Loucy (cell line): ENCODE results near the gene PLPP1.
"Not testable (repeated sequence)": the region's sequence is repeated elsewhere in the genome, so short reads cannot be mapped to it uniquely, and the experiment has no call there.

Experiments
- H2AFZ ChIP-seq: fragments of 200-600 bp; sonication (generic); 2 replicates; pipeline ENCODE4 v1.6.0; 2016; ENCODE audit warnings: antibody characterized with exemption, mild to moderate bottlenecking, low read length, moderate library complexity
- H3F3A ChIP-seq: fragments of 200-600 bp; 2 replicates; pipeline ENCODE4 v1.6.0; 2016; ENCODE audit warnings: antibody characterized with exemption, low read depth, mild to moderate bottlenecking
- H3K27me3 ChIP-seq: fragments of 200-600 bp; sonication (generic); 2 replicates; pipeline ENCODE4 v1.6.1; 2014; ENCODE audit warnings: low read length, mild to moderate bottlenecking; ENCODE audit not compliant: insufficient read depth, poor library complexity, severe bottlenecking
- H3K36me3 ChIP-seq: fragments of 200-600 bp; sonication (generic); 2 replicates; pipeline ENCODE4 v1.6.1; 2016; ENCODE audit warnings: low read length; ENCODE audit not compliant: insufficient read depth
- H3K4me1 ChIP-seq: fragments of 200-600 bp; sonication (generic); 2 replicates; pipeline ENCODE4 v1.5.1; 2014; ENCODE audit warnings: low read length, mild to moderate bottlenecking; ENCODE audit not compliant: insufficient read depth, poor library complexity, severe bottlenecking
- H3K4me2 ChIP-seq: fragments of 200-600 bp; sonication (generic); 2 replicates; pipeline ENCODE4 v1.6.0; 2014; ENCODE audit warnings: antibody characterized with exemption, low read length, low read depth, mild to moderate bottlenecking; ENCODE audit not compliant: poor library complexity, severe bottlenecking
- H3K4me3 ChIP-seq: fragments of 200-600 bp; sonication (generic); 2 replicates; pipeline ENCODE4 v1.5.1; 2014; ENCODE audit warnings: low read length, mild to moderate bottlenecking, mixed read lengths; ENCODE audit not compliant: poor library complexity, severe bottlenecking
- H3K79me2 ChIP-seq: fragments of 200-600 bp; sonication (generic); 2 replicates; pipeline ENCODE4 v1.6.1; 2014; ENCODE audit warnings: low read length; ENCODE audit not compliant: insufficient read depth
- H3K9ac ChIP-seq: fragments of 200-600 bp; sonication (generic); 2 replicates; pipeline ENCODE4 v1.6.0; 2014; ENCODE audit warnings: mild to moderate bottlenecking, low read depth, low read length, moderate library complexity; ENCODE audit not compliant: poor library complexity, severe bottlenecking
- H3K9me2 ChIP-seq: fragments of 200-600 bp; sonication (generic); replicated peaks from 2 replicates; pipeline ENCODE4 v1.6.1; 2016; ENCODE audit warnings: low read depth, low read length, mixed read lengths
- H3K9me3 ChIP-seq: fragments of 200-600 bp; sonication (generic); 2 replicates; pipeline ENCODE4 v1.6.1; 2014; ENCODE audit warnings: mild to moderate bottlenecking, antibody characterized with exemption, low read length, low read depth; ENCODE audit not compliant: insufficient read depth
- H4K20me1 ChIP-seq: fragments of 200-600 bp; sonication (generic); 2 replicates; pipeline ENCODE4 v1.6.0; 2014; ENCODE audit warnings: antibody characterized with exemption, low read length, mild to moderate bottlenecking; ENCODE audit not compliant: insufficient read depth, poor library complexity, severe bottlenecking
- EZH2phosphoT487 ChIP-seq: fragments of 200-600 bp; IDR thresholded peaks from 2 replicates; pipeline ENCODE4 v1.6.1; 2018; ENCODE audit warnings: antibody characterized with exemption, mild to moderate bottlenecking, moderate library complexity, borderline replicate concordance
- TF ChIP-seq, protein P1 (sequence below): fragments of 200-600 bp; sonication (generic); conservative IDR thresholded peaks from 2 replicates; pipeline ENCODE4 v1.5.1; 2014; ENCODE audit warnings: mild to moderate bottlenecking, antibody characterized with exemption, low read length

PLPP1 gene

DNA sequence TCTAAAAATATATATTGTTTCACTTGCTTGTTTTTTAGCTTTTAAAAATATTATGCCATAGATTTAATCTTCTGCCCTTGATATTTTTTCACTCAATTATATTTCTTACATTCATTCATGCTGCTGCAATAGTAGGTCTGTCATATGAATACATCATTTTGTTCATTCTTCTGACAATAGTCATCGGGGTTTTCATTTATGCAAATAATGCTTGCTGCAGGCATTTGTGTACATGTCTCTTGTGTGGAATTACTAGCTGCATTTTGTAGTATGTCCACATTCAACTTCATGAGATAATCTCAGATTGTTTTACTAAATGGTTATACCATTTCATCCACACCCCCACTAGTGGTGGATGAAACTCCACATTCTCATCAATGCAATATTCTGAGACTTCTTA is 5.3 kb upstream of the PLPP1 start:
- H3F3A ChIP-seq, result no peaks in the 10 kb centered on the region
- no peaks in the 10 kb centered on the region for H3K9me3 ChIP-seq
- no peaks in the 10 kb centered on the region for H3K79me2 ChIP-seq
- no peak overlapping the region for H3K4me3 ChIP-seq
- no peaks in the 10 kb centered on the region for H3K9me2 ChIP-seq
- no peaks in the 10 kb centered on the region for H3K36me3 ChIP-seq
- TF ChIP-seq, protein P1, sequence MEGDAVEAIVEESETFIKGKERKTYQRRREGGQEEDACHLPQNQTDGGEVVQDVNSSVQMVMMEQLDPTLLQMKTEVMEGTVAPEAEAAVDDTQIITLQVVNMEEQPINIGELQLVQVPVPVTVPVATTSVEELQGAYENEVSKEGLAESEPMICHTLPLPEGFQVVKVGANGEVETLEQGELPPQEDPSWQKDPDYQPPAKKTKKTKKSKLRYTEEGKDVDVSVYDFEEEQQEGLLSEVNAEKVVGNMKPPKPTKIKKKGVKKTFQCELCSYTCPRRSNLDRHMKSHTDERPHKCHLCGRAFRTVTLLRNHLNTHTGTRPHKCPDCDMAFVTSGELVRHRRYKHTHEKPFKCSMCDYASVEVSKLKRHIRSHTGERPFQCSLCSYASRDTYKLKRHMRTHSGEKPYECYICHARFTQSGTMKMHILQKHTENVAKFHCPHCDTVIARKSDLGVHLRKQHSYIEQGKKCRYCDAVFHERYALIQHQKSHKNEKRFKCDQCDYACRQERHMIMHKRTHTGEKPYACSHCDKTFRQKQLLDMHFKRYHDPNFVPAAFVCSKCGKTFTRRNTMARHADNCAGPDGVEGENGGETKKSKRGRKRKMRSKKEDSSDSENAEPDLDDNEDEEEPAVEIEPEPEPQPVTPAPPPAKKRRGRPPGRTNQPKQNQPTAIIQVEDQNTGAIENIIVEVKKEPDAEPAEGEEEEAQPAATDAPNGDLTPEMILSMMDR, result no peak
- no peak for TF ChIP-seq EZH2phosphoT487
- H3K4me1 ChIP-seq, result no peaks in the 10 kb centered on the region
- no peak overlapping the region for H2AFZ ChIP-seq
- no peak overlapping the region for H3K4me2 ChIP-seq
- no peak overlapping the region for H3K9ac ChIP-seq
- no peaks in the 10 kb centered on the region for H4K20me1 ChIP-seq
- no peaks in the 10 kb centered on the region for H3K27me3 ChIP-seq

DNA sequence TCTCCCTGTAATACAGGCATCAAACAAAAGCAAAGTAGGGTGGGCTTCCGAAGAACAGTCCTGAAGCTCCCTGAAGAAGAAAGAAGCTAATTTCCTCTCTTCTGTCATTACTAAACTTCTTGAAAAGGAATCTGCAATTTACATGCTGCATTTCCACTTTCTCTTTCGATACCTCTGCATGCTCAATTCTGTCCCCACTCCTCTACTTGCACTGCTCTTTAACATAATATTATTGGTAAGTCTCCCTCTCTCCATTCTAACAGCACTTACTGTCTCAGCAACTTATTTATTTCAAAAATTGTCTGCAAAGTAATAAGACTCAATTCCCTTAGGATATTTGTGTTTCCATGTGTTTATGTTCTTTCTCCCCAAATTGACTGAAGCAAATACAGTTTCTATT is 3.9 kb upstream of the PLPP1 start:
- Histone ChIP-seq H3K4me1 (peaks cover 5% of the 10 kb centered on the region), H4K20me1 (no peaks in the 10 kb centered on the region), H3K9me3 (no peaks in the 10 kb centered on the region), H3K9me2 (no peaks in the 10 kb centered on the region), H3K27me3 (no peaks in the 10 kb centered on the region), H3K36me3 (no peaks in the 10 kb centered on the region), H2AFZ (peak overlapping the region; percentile 74), H3K9ac (no peak overlapping the region), H3K4me2 (no peak overlapping the region), H3K4me3 (no peak overlapping the region), H3F3A (no peaks in the 10 kb centered on the region), H3K79me2 (peaks cover 3% of the 10 kb centered on the region)
- TF ChIP-seq, protein P1, result no peak
- no peak for TF ChIP-seq EZH2phosphoT487

DNA sequence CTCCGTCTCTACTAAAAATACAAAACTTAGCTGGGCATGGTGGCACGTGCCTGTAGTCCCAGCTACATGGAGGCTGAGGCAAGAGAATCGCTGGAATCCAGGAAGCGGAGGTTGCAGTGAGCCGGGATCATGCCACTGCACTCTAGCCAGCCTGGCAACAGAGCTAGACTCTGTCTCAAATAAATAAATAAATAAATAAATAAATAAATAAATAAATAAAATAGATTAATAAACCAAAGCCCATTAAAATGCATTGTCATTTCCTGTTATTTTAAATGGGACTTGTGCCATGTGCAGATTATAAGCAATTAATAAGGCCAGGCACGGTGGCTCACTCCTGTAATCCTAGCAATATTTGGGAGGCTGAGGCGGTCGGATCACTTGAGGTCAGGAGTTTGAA is 2.6 kb upstream of the PLPP1 start:
- Histone ChIP-seq H3K4me1 (peaks cover 11% of the 10 kb centered on the region), H3K79me2 (peaks cover 15% of the 10 kb centered on the region)
- H3K9ac ChIP-seq, H3K4me3 ChIP-seq, H3K36me3 ChIP-seq, H2AFZ ChIP-seq, H3K9me2 ChIP-seq, H3K4me2 ChIP-seq, H3F3A ChIP-seq, H4K20me1 ChIP-seq, H3K27me3 ChIP-seq, H3K9me3 ChIP-seq: not testable (repeated sequence)

DNA sequence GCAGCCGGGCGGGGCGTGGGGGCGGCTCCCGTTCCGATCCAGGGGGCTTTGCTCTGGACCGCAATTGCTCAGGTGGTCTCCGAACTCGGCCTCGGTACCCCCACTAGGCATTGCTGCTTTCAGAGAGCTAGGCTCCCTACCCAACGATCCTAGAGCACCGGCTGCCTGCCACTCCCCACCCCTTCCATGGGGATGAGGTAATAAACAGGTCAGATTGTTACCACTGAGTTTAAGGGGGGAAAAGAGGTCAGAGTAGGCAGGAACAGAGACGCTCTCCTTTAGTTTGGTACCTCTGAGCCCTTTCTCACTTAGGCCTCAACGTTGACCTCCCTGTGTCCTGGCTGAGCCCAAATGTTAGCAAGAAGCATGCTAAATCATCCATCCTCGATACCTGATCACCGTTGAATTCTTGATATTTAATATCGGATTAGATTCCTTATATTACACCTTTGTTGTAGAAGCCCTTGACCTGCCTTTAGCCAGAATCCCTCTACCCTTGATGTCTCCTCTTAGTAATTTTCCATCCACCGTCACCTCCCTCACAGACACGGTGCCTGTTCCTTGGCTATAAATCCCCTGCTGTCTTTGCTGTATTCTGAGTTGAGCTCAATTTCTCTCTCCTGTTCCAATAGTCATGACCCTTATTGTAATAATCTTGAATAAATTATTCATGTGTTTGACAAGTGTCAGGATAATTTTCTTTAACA is 588 bp upstream of the PLPP1 start:
- Histone ChIP-seq H3K9me3 (no peaks in the 10 kb centered on the region), H4K20me1 (no peaks in the 10 kb centered on the region), H2AFZ (peak overlapping the region; percentile 97), H3K36me3 (no peaks in the 10 kb centered on the region), H3F3A (no peaks in the 10 kb centered on the region), H3K9me2 (no peaks in the 10 kb centered on the region), H3K4me1 (peaks cover 24% of the 10 kb centered on the region), H3K4me2 (peak overlapping the region; percentile 92), H3K27me3 (no peaks in the 10 kb centered on the region), H3K4me3 (peak overlapping the region; percentile 78), H3K9ac (peak overlapping the region; percentile 76), H3K79me2 (peaks cover 27% of the 10 kb centered on the region)
- no peak for TF ChIP-seq EZH2phosphoT487
